Suppressor macrophage treated with lipopolysaccharide for 1 hour (primary cell): Measurements from ENCODE around the gene ASIC2.
A peak's percentile ranks its signal among the peaks of the same experiment; 100 is the strongest.

Experiments
- DNase-seq, 3 donors: peaks; one replicate each; pipeline ENCODE4 v3.0.0-alpha.2; 2020 to 2022

ASIC2 gene

DNA sequence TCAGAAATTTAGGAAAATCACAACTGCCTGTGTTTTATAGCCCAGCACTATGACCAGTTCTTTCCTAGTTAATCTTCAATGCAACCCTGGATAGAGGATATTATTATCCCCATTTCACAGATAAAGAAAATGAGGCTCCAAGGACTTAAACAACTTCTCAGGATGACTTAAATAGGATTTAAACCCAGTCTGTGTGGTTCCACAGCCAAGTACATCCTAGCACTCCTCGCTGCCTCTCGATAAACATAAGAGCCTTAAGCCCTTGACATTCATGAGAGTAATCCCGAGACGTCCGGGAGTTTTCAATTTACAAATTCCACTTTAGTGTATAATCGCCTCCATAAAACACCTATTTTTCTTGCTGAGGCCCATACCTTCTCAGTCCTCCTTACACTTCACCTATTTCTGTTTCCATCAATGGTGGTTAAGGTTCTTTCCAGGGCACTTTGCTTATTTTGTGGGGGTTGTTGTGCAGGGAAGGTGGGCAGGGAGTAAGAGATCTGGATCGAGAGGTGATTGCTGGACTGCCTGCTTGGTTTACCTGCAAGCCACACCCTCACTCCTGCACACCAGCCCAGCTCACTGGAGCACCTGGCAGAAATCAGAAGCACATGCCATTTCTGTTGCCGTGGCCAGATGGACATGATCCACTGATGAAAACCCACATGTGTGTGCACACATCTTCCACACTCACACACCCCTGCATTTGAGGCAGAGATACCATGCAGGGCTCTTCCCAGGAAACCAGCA, 50.5 kb downstream of the ASIC2 start:
- no peak for DNase-seq

DNA sequence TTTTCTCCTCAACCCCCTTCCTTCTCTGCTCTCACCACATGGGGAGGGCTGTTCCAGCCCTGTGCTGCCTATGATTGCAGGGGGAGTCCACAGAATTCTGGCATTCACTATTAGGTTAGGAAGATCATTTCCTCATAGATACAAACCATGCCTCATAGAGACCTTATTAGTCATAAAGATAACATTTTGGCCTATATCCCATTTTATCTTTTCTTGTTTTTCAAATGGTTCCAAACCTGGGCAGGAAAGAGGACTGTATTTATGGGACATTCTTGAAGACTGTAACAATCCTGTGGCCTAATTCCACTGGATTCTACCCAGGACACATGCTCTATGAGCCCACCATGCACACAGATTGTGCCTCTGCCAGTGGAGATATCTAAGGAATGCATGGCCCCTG, 51.7 kb downstream of the ASIC2 start:
- no peak for DNase-seq

DNA sequence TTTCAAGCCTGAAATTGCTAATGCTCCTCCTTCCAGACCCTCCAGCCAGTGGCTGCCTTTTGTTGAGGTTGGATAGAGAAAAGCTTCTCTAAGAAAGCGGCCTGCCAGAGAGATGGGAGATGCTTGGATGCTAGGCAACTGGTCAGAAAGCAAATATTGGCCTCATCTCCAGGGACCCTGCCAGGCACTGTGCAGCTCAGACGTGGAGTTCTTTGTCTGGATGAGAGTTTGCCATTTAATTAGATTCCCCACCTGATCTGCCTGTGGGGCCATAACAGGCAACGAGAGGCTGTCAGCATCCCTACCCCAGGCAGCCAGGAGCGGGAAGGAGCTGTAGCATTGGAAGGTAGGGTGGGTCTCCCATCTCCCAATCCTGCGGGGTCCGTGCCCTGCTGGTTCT, 52.7 kb downstream of the ASIC2 start:
- no peak for DNase-seq

DNA sequence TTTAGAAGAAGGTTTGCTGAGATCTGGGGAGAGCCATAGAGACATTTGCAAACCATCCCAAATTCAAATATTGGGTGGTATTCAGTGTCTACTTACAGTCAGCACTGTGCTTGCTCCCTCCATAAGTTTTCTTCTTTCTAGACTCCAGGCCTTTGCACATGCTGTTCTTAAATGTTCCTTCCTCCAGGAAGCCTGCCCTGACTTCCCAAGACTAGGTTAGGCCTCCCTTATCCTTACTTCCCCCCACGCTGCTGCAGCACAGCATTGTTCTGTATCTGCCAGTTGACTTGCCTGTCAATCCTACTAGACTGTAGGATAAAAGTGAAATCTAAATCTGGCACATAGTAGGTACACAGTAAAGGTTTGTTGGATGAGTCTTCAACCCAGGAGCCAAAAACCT, 53.4 kb downstream of the ASIC2 start:
- no peak for DNase-seq

DNA sequence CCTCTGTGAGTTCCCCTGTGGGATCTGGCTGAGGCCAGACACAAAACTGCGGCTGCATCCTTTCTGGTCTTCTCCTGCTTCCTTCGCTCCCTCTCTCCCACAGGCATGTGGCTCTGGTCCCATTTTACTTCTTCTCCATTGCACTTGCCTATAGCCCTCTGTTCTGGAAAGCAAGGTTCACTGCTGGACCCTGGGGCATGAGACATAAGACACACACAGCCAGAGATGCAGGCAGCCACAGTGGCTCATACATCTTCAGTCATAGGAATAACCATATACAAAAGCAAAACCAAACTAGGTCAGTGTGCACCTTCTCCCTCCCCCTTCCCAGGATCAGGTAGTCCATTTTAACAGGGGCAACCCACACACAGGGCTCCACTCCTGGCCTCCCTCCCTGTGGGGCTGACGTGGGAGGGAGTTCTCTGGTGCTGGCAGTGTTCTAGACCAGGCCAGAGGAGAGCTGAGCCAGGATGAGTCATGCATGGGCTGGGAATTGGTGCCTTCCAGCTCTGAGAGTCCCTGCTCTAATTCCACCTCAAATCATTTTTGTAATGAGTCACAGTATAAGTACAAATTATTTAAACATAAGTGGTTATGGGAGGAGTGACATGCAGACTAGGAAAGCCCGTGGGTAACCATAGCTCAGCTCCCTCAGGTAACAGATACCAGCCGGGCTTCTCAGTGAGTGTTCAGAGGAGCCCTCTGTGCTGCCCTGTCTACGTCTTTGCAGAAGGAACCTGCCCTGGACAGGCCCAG, 58.0 kb downstream of the ASIC2 start:
- DNase-seq = peak in 1 of 3 donors; percentile 5

GRCh38 chr17:33234233-33234632, 58.9 kb downstream of the ASIC2 start:
- DNase-seq = no peak

DNA sequence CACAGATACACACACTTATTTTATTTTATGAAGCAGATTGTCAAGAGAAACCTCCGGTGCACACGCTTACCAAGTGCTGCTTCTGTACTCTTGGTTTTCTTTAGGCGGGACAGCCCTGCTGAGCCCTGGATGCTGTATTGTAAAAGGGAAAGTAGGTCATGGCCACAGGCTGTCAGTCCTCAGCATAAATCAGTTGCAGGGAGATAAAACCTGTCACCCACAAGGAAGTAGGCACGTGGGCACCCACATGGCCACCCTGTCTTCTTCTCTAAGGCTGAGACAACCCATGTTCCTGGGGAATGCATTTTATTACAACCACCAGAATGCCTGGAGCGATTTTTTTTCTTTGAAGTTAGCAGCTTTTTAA, 59.3 kb downstream of the ASIC2 start:
- DNase-seq = no peak

DNA sequence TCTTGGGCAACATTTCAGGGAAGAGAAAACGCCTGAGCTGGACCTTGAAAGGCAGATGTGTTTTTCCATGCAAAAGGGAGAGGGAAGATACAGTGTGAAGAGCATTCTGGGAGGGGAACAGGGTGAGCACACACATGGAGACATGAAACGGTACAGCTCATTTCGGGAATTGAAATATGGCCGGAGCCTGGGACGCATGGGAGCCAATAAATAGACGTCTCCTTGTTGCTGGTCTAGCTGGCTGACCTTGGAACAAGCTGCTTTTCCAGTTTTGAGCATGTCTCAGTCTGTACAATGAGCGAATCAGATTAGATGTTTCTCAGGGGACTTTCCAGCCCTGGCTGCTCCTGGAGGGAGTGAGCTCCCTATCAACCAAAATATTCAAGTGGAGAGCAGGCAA, 63.6 kb downstream of the ASIC2 start:
- DNase-seq = no peak

DNA sequence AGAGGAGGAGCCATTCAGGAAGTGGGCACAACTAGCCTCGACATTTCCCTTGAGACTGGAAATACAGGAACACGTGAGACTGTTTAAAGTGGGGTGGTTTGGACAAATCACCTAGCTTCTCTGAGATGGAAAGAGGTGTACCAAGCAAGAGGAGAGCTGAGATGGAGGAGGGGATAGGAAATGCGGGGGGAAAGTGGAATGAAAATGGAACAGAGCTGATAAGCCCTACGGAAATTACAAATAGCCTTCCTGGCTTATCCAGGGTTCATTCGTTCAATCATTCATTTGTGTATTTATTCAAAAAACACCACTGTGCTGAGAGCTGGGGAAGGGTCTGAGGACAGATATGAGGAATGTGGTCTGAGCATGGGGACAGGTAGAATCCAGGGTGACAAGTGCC, 64.1 kb downstream of the ASIC2 start:
- no peak for DNase-seq

GRCh38 chr17:33228548-33228947, 64.5 kb downstream of the ASIC2 start:
- DNase-seq = no peak

DNA sequence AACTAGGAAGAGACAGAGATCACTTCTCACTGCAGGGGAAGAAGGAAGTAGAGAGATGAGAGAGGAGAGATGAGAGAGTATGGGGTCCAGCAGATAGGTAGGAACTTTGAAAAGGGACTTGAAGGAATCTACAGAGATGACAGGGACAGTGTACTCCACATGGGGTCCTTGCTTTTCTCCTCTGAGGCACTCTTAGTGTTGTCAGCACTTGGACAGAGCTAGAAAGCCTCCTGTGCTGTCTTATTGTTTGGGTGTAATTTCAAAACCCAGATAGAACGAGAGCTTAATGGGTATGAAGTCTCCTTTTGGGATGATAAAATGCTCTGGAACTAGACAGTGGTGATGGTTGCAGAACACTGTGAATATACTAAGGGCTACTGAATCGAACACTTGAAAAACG, 65.2 kb downstream of the ASIC2 start:
- DNase-seq = no peak

- DNase-seq = no peak
Observed at GRCh38 chr17:33225994-33226393, 67.1 kb downstream of the ASIC2 start.

DNA sequence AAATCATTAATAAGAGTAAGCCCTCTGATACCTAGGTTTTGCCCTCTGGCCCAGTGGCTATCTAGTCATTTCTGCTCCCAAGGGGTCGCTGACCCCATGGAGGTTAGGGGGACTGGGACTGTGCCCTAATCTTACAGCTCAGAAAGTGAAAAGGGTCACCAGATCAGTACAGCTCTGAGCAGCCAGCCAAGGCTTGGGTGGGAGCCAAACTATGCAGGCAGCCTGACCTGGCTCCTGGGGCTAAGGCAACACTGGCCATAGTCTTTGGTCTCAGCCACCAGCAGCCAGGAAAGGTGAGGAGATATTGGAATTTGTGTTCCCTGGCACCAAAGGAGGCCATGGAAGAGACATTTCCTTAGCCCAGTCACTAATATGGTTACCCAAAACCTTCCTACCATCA, 67.6 kb downstream of the ASIC2 start:
- DNase-seq = no peak

- DNase-seq = no peak
Observed at GRCh38 chr17:33220036-33220435, 73.1 kb downstream of the ASIC2 start.

- DNase-seq = no peak
Observed at GRCh38 chr17:33218698-33219601, 74.1 kb downstream of the ASIC2 start.

GRCh38 chr17:33217891-33218290, 75.2 kb downstream of the ASIC2 start:
- no peak for DNase-seq

- DNase-seq = no peak
Observed at GRCh38 chr17:33214996-33215395, 78.1 kb downstream of the ASIC2 start.

DNA sequence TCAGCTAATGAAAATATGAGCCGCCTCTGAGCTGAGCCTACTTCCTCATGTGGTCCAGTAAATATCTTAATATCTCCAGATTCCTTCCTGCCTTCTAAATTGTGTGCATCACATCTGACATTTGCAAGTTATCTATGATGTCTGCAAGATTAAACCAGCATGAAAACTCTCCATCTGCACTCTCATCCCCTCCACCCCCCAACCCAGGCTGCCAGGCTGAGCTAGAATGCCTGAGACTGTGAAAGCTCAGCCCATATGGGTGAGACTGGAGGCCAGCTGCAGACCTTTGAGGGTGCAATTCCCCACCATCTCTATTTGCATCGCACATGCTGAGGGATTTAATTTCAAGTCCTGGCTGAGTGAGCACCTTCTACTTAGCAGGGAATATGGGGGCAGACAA, 82.8 kb downstream of the ASIC2 start:
- DNase-seq = no peak

DNA sequence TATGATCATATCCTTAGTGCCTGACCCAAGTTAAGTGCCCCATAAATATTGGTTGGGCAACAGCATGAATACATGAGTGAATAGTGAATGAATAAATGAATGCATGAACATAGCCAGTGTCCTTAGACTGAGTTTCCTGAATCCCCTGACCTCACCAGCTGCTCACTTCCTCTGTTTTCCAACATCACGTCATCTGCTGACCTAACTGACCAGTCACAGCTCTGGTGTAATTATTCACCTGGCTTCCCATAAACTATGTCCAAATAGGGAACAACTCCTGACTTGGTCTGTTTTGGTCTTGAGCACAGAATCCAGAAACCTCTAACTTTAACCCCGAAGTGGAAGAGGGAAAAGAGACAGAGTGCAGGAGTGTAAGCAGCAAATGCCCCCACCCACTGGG, 83.4 kb downstream of the ASIC2 start:
- peak; percentile 2 to 29 (median 17) for DNase-seq

- DNase-seq = no peak
Observed at GRCh38 chr17:33207231-33207630, 85.9 kb downstream of the ASIC2 start.

GRCh38 chr17:33205552-33205951, 87.5 kb downstream of the ASIC2 start:
- no peak for DNase-seq

- no peak for DNase-seq
Observed at GRCh38 chr17:33204701-33205100, 88.4 kb downstream of the ASIC2 start.

DNA sequence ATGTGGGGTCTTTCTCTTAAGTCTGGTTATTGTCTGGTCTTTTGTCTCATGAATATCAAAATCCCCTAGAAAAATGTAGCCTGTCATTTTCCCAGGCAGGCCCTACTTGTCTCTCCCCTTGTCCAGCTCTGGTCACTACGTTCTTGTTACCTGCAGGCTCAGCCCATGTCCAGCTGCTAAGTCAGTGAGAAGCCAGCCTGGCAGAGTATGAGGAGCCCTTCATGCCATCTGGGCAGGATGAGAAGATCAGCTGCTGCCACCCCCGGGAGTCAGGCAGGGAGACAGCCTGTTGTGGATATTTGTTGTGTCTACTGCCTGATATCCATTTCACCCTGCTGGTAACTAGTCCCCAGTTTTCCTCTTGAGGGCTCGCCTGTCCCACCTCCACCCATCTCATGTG, 88.9 kb downstream of the ASIC2 start:
- no peak for DNase-seq
